ENCODE results near the gene RTL10. TPM values are rescaled to one million over a fixed set of nuclear protein-coding genes. Genes with fewer than 3 reads are reported as not detected.

RTL10 gene
- total and polyA plus RNA-seq, 2 of the 13 experiments (the other 11 are each of a cell fraction or from before 2014, with no cell fraction given): 14.1 to 15.8 TPM

- TF ChIP-seq SNAPC4 (CRISPR knock-in tag; IDR thresholded peaks at IDR 0.05): no peak
- TF ChIP-seq HBP1 (CRISPR knock-in tag; IDR thresholded peaks at IDR 0.05; ENCODE audit: low read depth): no peak
- no peak for TF ChIP-seq ZNF24 (IDR thresholded peaks at IDR 0.05)
- TF ChIP-seq ZMYM4 (CRISPR knock-in tag; IDR thresholded peaks at IDR 0.05): no peak
- peak; percentile 87; the same call in 2 of the 3 replicates for TF ChIP-seq MXI1 (IDR thresholded peaks at IDR 0.05; ENCODE audit: borderline replicate concordance, low read depth, low read length)
- TF ChIP-seq ZNF207 (IDR thresholded peaks at IDR 0.05; ENCODE audit: borderline replicate concordance): no peak
- peak; percentile 54; the same call in 1 of the 2 replicates for TF ChIP-seq DPF2 (CRISPR knock-in tag; IDR thresholded peaks at IDR 0.05; ENCODE audit: borderline replicate concordance, low read depth)
- TF ChIP-seq TBX3 (IDR thresholded peaks at IDR 0.05; ENCODE audit: borderline replicate concordance): 0 out of 2 replicates have a peak, but pooled peaks have one; percentile 43
- TF ChIP-seq RNF219 (CRISPR knock-in tag; IDR thresholded peaks at IDR 0.05): no peak
- peak; percentile 67 for TF ChIP-seq ZEB1 (IDR thresholded peaks at IDR 0.05; ENCODE audit: insufficient replicate concordance, low read depth)
- no peak for TF ChIP-seq ZNF563 (CRISPR knock-in tag; IDR thresholded peaks at IDR 0.05)
- no peak for TF ChIP-seq MXD1 (CRISPR knock-in tag; IDR thresholded peaks at IDR 0.05)
- TF ChIP-seq SETDB1 (CRISPR knock-in tag; IDR thresholded peaks at IDR 0.05; ENCODE audit: borderline replicate concordance): no peak
- peak; percentile 62 for TF ChIP-seq PBX2 (CRISPR knock-in tag; IDR thresholded peaks at IDR 0.05)
- no peak for TF ChIP-seq ZSCAN12 (CRISPR knock-in tag; IDR thresholded peaks at IDR 0.05)
- 0 out of 2 replicates have a peak, but pooled peaks have one; percentile 47 for TF ChIP-seq MEIS1 (CRISPR knock-in tag; IDR thresholded peaks at IDR 0.05; ENCODE audit: borderline replicate concordance)
Measured at GRCh38 chr22:19880786-19881569, 26.3 kb upstream of the RTL10 start (continued).

Measured in HepG2 (cell line).